Measurements from ENCODE around the gene EHF.
"Not testable (repeated sequence)": the region's sequence is repeated elsewhere in the genome, so short reads cannot be mapped to it uniquely, and the experiment has no call there.

The EHF gene

DNA sequence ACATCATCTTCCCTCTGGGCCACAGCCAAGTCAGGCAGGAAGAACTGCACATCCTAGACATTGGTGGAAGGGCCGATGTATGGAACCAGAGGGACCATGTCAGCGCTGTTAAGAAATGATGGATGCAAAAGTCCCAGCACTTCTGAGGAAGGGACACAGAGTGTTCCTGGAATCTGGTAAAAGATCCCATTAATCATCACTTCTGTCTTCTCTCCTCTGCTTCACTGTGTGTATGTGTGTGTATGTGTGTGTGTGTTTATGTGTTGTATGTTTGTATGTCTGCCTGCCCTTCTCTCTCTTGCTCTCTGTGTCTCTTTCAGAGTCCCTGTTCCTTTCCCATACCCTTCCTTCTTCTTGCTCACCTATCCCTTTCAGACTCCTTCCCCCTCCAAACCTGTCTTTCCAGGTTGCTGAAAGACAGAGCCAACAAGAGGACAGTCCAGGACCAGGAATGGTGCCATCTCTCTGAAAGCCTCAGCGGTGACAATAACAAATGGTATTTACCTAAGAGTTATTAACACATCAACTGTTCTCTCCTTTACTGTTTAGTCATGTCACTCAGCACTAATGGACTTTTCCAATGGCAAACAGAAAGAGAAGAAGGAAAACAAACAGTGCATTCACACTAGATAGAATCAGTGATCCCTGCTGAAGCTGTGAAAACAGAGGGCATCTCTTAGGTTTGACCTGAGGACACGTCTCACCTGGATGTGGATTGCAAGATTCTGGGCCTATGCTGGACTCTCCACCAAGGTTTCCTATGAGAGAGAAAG is 47.1 kb downstream of the EHF start:
- no peak for DNase-seq (ENCODE audit: low read depth, low spot score)

DNA sequence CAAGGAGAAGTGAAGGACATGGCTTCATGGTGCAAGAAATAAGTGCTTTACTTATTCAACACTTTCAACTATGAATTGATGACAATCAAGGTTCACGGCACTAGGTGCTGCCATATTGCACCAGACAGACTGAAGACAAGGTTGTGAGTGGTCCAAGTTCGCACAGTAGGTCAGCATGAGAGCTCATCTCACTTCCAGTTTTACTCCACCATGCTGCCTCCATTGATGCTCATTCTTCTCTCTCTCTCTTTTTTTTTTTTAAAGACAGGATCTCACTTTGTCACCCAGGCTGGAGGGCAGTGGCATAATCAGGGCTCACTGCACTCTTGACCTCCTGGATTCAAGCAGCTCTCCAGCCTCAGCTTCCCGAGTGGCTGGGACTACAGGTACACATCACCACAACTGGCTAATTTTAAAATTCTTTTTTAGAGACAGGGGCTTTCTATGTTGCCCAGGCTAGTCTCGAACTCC is 47.7 kb downstream of the EHF start:
- no peak for DNase-seq (ENCODE audit: low read depth, low spot score)

DNA sequence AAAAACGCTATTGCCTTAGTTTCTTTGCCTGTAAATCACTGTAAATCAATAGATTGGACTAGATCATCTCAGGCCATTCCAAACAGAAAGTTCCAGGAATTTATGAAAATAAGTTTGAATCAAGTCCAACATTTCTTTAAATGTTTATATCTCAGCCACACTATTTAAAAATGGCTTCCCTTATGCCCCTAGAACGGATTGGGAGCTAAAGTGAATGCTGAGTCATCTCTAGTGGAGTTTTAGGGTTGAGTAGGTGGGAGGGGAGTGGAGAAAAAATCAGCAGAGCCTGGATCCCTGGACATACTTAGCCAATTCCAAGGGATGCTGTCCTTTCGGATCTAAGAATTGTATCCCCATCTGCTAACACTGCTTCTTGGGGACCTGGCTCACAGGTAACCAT is 48.6 kb downstream of the EHF start:
- no peak for DNase-seq (ENCODE audit: low read depth, low spot score)

DNA sequence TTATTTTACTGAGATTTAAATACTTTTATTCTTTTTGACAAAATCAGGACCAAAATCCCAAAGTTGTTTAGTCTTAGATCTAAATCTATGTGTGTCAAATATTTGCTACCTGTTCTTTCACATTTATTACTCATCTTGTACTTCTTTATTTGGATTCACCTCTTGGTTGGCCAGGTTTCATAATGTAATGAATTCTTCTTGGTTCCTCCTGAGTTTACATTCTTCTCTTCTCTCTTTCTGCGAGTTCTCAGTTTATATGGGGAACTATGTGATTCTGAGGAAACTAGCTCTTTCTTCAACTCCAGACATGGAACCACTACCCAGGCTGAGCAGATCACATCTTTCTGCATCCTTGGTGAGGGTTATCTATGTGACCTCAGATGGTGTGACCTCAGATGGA is 50.2 kb downstream of the EHF start:
- no peak for DNase-seq (ENCODE audit: low read depth, low spot score)

DNA sequence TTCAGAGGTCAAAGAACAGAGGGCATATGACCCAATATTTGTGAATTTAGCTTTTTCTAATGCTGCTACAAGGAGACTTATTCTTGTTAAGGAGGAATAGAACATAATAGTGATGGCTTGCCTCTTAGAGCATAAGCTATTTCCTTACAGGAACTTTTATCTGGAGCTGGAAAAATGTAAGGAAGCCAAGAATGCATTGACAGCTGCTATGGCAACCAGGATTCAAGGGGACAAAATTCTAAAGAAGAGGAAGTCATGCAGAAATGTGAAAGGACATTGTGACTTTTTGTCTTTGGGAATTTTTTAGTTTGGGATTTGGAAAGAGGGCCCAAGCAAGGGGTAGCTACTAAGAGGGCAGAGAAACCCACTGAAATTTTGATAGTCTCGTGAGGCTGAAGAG is 51.1 kb downstream of the EHF start:
- peak; percentile 51 for DNase-seq (ENCODE audit: low read depth, low spot score)

DNA sequence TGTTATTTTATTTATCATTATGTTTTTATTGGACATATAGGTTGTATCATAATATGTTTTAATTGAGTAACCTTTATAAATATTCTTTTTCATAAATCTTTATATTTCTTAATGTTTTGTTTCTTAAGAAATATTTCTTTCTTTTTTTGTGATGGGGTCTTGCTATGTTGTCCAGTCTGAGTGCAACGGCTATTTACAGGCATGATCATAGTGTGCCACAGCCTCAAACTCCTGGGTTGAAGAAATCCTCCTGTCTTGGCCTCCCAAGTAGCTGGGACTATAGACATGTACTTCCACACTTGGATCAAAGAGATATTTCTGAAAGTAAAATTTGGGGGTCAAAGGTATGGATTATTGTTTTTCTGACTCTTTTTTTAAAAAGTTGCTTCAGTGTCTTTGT is 53.1 kb downstream of the EHF start:
- no peak for DNase-seq (ENCODE audit: low read depth, low spot score)

DNA sequence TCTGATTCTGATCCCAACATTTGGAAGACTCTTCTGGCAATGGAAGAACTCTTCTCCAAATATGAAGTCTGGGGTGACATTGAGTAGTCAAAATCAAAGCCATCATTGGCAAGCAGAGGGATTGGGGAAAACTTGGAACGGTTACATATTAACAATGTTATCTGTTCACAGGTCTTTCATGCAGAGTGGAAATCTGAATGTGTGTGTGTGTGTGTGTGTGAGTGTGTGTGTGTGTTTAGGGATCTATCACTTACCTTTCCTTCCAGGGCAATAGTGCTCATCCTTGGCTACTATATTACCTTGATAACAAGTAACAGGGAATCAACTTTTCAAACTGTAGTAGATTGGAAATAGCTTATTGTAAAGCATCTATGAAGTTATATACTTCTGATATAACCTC is 55.3 kb downstream of the EHF start:
- DNase-seq (ENCODE audit: low read depth, low spot score) = no peak

DNA sequence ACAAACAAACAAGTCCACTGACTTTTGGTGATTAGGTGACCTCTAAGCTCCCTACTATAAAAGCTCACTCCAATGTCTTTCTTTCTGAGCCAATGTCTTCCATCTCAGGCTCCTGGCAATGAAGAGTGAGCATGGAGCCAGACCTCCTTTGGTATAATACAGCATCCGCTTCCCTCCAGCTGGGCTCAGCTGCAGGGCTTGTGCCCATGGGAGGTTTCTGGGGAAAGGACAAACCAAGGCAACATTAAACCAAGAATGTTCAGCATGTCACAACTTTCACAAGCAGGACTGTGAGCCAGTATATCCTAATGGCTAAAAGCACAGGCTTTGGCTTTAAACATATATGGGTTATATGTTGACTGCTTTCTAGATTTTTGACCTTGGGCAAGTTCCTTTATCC is 58.8 kb downstream of the EHF start:
- no peak for DNase-seq (ENCODE audit: low read depth, low spot score)

DNA sequence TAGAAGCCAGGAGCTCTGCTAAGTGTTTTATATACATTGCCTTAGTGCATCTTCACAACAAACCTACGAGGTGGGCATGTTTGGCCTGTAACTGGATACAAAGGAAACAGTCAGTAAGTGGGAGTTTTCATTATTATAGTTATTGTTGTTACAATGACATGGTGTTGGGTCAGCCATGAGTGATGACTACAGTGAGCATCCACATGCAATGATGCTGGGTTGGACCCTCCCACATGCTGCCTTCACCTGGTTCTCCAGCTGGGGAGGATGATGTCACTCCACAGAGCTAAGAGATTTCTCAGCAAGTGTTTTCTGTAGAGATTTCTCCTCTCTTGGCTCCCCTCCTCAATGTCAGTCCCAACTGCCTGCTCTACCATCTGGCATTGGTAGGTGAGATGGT is 59.3 kb downstream of the EHF start:
- no peak for DNase-seq (ENCODE audit: low read depth, low spot score)

DNA sequence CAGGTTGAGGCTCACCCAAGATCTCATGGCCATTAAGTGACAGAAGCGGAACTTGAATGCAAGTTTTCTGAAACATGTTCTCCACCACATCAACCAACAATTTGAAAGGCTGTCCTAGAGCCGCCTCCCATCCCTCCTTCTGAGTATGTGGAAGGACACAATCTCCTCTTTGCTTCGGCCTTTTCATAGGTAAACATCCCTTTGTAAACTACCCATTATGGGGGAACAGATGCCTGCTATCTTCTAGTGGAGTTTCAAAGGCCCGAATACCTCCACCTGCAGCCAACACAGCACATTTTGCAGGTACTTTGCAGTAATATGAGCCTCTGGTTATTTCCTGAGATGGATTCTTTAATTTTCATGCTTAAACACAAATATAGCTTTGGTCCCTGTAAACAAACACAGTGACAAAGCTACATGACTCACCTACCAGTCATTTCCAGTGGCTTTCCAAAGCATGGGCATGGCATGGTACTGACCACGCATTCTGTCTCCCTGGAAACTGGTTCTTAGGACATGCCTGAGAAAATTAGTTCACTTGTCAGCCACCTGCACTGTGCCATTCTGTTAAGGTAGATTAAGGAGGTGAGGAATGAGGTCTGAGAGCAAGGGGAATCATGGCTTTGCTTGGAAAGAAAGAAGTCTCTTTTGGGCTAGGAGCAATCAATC is 60.2 kb downstream of the EHF start:
- peak; percentile 80 for DNase-seq (ENCODE audit: low read depth, low spot score)

DNA sequence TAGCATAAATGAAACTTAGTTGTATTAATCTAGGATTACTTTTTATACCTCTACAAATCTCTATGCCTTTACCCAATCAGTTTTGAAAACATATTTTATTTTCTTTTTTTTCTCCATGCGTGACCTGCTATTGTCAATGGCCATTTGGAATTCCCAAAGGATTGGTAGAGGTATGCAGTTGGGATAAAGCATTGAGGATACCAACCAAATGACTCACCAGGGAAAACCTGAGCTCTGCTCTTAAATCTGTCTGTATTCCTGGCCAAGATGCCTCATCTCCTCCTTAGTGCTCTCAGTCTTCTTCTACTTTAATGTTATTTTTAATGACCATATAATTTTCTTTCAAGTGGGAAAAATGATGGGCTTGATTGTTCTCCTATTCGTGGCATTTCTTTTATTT is 61.9 kb downstream of the EHF start:
- DNase-seq (ENCODE audit: low read depth, low spot score) = peak; percentile 50

DNA sequence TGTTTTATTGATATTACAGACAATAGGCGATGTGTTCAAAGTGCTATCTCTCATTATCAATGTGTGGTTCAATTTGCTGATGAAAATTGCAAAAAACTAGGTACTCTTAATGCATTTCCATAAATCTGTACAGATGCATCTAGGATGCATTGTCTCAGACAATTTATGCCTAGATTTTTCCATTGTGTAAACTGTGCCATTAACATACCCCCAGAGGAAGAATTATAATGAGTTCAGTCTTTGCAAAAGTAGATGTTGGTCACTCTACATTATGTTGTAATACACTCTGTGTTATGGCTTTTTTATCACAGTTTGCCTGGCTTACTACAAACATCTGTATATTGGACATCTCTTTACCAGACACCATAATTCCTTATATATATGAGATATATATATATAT is 62.5 kb downstream of the EHF start:
- DNase-seq (ENCODE audit: low read depth, low spot score) = no peak

DNA sequence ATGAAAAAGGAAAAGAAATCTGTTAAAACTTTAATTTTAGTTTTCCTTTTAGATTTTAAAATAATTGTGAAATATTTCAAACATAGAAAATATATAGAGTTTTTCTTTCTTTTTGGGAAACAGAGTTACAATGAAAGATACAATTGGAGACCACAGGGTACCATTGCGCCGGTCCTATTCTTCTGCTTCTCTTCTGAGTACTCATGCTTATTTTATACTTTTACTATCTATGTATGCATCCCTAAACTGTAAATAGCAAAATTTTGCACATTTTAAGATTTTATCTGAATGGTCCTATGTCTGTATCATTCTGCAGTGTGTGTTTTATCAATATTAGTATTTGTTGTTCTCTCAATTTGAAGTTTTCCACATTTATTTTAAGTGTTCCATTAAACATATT is 65.0 kb downstream of the EHF start:
- no peak for DNase-seq (ENCODE audit: low read depth, low spot score)

DNA sequence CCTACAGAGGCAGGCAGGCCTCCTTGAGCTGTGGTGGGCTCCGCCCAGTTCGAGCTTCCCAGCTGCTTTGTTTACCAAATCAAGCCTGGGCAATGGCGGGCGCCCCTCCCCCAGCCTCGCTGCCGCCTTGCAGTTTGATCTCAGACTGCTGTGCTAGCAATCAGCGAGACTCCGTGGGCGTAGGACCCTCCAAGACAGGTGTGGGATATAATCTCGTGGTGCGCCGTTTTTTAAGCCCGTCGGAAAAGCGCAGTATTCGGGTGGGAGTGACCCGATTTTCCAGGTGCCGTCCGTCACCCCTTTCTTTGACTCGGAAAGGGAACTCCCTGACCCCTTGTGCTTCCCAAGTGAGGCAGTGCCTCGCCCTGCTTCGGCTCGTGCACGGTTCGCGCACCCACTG is 71.4 kb downstream of the EHF start:
- not testable (repeated sequence) for DNase-seq (ENCODE audit: low read depth, low spot score)

DNA sequence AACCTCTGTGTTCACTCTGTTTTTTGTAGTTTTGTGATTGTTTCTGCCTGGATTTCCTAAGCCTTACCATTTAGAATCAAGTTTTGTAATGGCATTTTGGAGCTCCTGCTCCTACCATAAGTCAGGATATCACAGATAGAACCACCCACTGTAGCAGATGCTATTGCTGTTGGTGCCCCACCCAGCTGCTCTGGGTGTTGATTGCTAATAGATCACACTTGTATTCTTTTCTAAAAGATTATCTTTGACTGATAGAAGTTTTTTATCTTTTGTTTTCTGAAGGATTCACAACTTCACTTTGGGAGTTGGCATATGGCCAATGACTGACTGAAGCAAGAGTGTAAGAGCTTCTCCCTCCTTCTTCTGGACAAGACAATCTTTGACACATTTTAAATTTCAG is 76.0 kb downstream of the EHF start:
- no peak for DNase-seq (ENCODE audit: low read depth, low spot score)

DNA sequence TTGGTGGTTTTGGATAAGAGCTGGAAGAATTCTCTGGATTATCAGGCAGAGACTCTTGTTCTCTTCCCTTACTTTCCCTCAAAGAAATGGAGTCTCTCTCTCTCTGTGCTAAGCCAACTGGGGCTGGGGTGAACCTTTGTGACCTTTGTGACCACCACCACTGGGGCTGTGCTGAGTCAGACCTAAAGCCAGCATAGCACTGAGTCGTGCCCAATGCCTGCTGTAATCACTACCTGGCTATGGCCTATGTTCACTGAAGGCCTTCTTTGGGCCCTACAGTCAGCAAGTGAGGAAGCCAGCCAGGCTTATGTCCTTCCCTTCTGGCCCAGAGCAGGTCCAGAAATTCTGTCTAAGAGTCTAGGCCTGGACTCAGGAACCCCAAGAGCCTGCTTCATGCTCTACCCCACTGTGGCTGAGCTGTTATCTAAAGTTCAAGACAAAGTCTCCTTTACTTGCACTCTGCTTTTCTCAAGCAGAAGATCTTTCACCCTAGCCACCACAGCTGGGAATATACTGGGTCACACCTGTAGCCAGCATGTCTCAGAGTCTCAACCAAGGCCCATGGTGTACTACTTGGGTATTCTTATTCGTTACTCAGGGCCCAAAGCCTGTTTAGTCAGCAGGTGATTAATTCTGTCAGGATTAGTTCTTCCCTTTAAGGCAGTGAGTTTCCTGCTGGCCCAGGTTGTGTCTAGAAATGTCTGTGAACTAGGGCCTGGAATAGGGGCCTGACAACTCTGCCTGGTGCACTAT is 86.0 kb downstream of the EHF start:
- DNase-seq (ENCODE audit: low read depth, low spot score) = no peak

DNA sequence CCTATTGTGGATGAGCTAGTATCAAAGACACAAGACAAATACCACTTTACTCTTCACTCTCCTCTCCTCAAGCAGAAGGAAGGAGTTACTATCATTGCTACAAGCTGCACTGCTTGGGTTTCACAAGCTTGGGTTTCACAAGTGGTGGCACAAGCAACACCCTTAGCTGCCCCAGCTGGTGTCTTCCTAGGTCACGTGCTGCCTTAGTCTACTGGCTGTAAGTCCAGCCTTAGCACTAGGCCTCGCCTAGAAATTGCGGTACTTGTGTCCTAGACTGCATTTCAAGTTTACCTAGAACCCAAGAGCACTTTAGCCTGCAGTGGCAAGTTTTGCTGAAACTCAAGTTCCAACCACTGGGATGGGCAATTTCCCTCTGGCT is 86.6 kb downstream of the EHF start:
- no peak for DNase-seq (ENCODE audit: low read depth, low spot score)
